HAP-1 (cell line): Measurements from ENCODE around the gene GUCY2D.

Experiments used
- DNase-seq, 2 experiments: peaks; one replicate each; pipeline ENCODE4 v3.0.0-alpha.2; 2016 to 2020; ENCODE audit warnings: low spot score in 2 of 2
- H3K27me3 ChIP-seq: fragments of 250-450 bp; sonication (Bioruptor Pico); 2 replicates; pipeline ENCODE4 v1.5.1; 2020; ENCODE audit warnings: low read depth, mild to moderate bottlenecking, moderate library complexity
- H3K36me3 ChIP-seq: fragments of 250-450 bp; sonication (Bioruptor Pico); replicated peaks from 2 replicates; pipeline ENCODE4 v1.5.1; 2020; ENCODE audit warnings: mild to moderate bottlenecking
- H3K4me1 ChIP-seq: fragments of 250-450 bp; sonication (Bioruptor Pico); 2 replicates; pipeline ENCODE4 v1.5.1; 2020; ENCODE audit warnings: mild to moderate bottlenecking
- H3K4me3 ChIP-seq: fragments of 250-450 bp; sonication (Bioruptor Pico); 2 replicates; pipeline ENCODE4 v1.5.1; 2020; ENCODE audit warnings: mild to moderate bottlenecking, moderate library complexity
- H3K9me3 ChIP-seq: fragments of 250-450 bp; sonication (Bioruptor Pico); 2 replicates; pipeline ENCODE4 v1.5.1; 2020; ENCODE audit warnings: mild to moderate bottlenecking, moderate library complexity
- in situ Hi-C: fragments of 300-500 bp; cut with MboI; formaldehyde crosslinking; loops from 3 replicates; pipeline ENCODE4 v1.14.3; 2020; ENCODE audit warnings: low sequenced_read_pairs, inconsistent platforms, mixed read lengths

GUCY2D gene

GRCh38 chr17:8002721-8003593, 542 bp downstream of the GUCY2D start:
- Histone ChIP-seq H3K4me3 (no peak overlapping the region), H3K9me3 (no peaks in the 10 kb centered on the region), H3K36me3 (no peaks in the 10 kb centered on the region), H3K27me3 (no peaks in the 10 kb centered on the region), H3K4me1 (no peaks in the 10 kb centered on the region)
- in situ Hi-C loops = no loop called here
- no peak for DNase-seq

GRCh38 chr17:8003594-8004181, 1.3 kb downstream of the GUCY2D start:
- no peaks in the 10 kb centered on the region for H3K4me1 ChIP-seq
- H3K4me3 ChIP-seq = no peak overlapping the region
- H3K36me3 ChIP-seq = no peaks in the 10 kb centered on the region
- DNase-seq = no peak
- no peaks in the 10 kb centered on the region for H3K9me3 ChIP-seq
- in situ Hi-C loops = no loop called here
- no peaks in the 10 kb centered on the region for H3K27me3 ChIP-seq

GRCh38 chr17:8004899-8005298, 2.5 kb downstream of the GUCY2D start:
- H3K9me3 ChIP-seq = no peaks in the 10 kb centered on the region
- no peaks in the 10 kb centered on the region for H3K27me3 ChIP-seq
- H3K36me3 ChIP-seq = no peaks in the 10 kb centered on the region
- in situ Hi-C loops = no loop called here
- no peak for DNase-seq
- no peak overlapping the region for H3K4me3 ChIP-seq
- no peaks in the 10 kb centered on the region for H3K4me1 ChIP-seq

DNA sequence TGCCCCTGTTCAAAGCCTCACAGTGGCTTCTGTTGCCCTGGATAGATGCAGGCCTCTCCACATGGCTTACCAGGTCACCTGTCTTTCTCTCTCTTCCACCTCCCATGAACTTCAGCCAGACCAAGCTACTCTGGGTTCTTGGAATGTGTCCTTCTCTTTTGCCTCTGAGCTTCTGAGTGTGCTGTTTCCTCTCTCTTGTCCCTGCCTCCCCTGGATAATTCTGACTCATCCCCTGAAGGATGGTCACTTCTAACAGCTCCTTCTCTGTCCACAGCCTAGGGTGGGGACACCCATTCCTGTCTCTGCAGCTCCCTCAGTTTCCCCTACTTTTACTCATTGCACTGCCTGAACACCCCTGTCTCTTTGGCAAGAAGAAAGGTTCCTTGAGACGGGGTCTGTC, 2.9 kb downstream of the GUCY2D start:
- no peaks in the 10 kb centered on the region for H3K36me3 ChIP-seq
- H3K9me3 ChIP-seq = no peaks in the 10 kb centered on the region
- H3K4me1 ChIP-seq = no peaks in the 10 kb centered on the region
- no peaks in the 10 kb centered on the region for H3K27me3 ChIP-seq
- no peak for DNase-seq
- H3K4me3 ChIP-seq = no peak overlapping the region
- in situ Hi-C loops = no loop called here

DNA sequence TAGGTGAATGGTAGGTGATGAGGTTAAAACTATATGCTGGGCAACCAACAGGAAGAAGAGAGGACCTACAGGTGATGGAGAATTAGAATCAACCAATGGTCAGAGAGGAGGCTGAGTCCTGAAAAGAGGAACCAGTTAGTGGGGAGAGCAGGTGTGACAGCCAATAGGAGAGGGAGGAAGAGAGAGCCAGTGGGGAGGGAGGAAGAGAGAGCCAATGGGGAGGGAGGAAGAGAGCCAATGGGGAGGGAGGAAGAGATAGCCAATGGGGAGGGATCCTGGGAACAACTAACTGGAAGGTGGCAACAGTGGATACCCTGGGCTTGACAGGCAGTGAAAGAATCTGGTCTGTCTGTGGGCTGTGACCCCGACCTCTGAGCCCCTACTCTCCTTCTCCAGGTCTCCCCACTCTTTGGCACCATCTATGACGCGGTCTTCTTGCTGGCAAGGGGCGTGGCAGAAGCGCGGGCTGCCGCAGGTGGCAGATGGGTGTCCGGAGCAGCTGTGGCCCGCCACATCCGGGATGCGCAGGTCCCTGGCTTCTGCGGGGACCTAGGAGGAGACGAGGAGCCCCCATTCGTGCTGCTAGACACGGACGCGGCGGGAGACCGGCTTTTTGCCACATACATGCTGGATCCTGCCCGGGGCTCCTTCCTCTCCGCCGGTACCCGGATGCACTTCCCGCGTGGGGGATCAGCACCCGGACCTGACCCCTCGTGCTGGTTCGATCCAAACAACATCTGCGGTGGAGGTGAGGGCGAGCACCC, 3.7 kb downstream of the GUCY2D start:
- Histone ChIP-seq H3K4me3 (no peak overlapping the region), H3K36me3 (no peaks in the 10 kb centered on the region), H3K27me3 (no peaks in the 10 kb centered on the region), H3K4me1 (no peaks in the 10 kb centered on the region), H3K9me3 (no peaks in the 10 kb centered on the region)
- no peak for DNase-seq
- in situ Hi-C loops = no loop called here

- H3K4me1 ChIP-seq = no peaks in the 10 kb centered on the region
- in situ Hi-C loops = no loop called here
- H3K4me3 ChIP-seq = no peak overlapping the region
- H3K27me3 ChIP-seq = no peaks in the 10 kb centered on the region
- DNase-seq = no peak
- H3K9me3 ChIP-seq = no peaks in the 10 kb centered on the region
- H3K36me3 ChIP-seq = no peaks in the 10 kb centered on the region
Observed at GRCh38 chr17:8006836-8007680, 4.6 kb downstream of the GUCY2D start.

- DNase-seq = no peak
- Histone ChIP-seq H3K36me3 (no peaks in the 10 kb centered on the region), H3K4me3 (no peak overlapping the region), H3K27me3 (no peaks in the 10 kb centered on the region), H3K9me3 (no peaks in the 10 kb centered on the region), H3K4me1 (no peaks in the 10 kb centered on the region)
- in situ Hi-C loops = no loop called here
Observed at GRCh38 chr17:8007836-8008235, 5.4 kb downstream of the GUCY2D start.

DNA sequence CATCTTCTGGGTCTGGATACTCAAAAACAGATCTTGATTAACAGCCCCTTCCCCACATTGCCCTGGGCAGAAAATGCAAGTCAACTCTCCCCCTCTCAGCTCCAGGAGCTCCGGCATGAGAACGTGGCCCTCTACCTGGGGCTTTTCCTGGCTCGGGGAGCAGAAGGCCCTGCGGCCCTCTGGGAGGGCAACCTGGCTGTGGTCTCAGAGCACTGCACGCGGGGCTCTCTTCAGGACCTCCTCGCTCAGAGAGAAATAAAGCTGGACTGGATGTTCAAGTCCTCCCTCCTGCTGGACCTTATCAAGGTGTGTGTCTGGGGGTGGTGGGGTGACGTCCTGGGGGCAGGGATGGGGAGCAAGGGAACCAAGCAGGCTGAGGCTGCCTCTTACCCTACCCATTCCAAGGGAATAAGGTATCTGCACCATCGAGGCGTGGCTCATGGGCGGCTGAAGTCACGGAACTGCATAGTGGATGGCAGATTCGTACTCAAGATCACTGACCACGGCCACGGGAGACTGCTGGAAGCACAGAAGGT, 9.7 kb downstream of the GUCY2D start:
- H3K27me3 ChIP-seq = no peaks in the 10 kb centered on the region
- H3K9me3 ChIP-seq = no peaks in the 10 kb centered on the region
- no peak overlapping the region for H3K4me3 ChIP-seq
- no peaks in the 10 kb centered on the region for H3K36me3 ChIP-seq
- in situ Hi-C loops = no loop called here
- no peak for DNase-seq
- peaks cover 9% of the 10 kb centered on the region for H3K4me1 ChIP-seq

GRCh38 chr17:8012996-8013640, 10.7 kb downstream of the GUCY2D start:
- Histone ChIP-seq H3K4me3 (no peak overlapping the region), H3K27me3 (no peaks in the 10 kb centered on the region), H3K4me1 (peaks cover 9% of the 10 kb centered on the region), H3K36me3 (no peaks in the 10 kb centered on the region), H3K9me3 (no peaks in the 10 kb centered on the region)
- no peak for DNase-seq
- in situ Hi-C loops = no loop called here

- no peak for DNase-seq
- in situ Hi-C loops = no loop called here
- no peaks in the 10 kb centered on the region for H3K9me3 ChIP-seq
- H3K4me1 ChIP-seq = peaks cover 9% of the 10 kb centered on the region
- no peaks in the 10 kb centered on the region for H3K36me3 ChIP-seq
- H3K4me3 ChIP-seq = no peak overlapping the region
- H3K27me3 ChIP-seq = no peaks in the 10 kb centered on the region
Observed at GRCh38 chr17:8013731-8014557, 11.5 kb downstream of the GUCY2D start.

- no peaks in the 10 kb centered on the region for H3K36me3 ChIP-seq
- in situ Hi-C loops = no loop called here
- H3K4me1 ChIP-seq = peaks cover 9% of the 10 kb centered on the region
- H3K9me3 ChIP-seq = no peaks in the 10 kb centered on the region
- no peak for DNase-seq
- no peaks in the 10 kb centered on the region for H3K27me3 ChIP-seq
- H3K4me3 ChIP-seq = no peak overlapping the region
Observed at GRCh38 chr17:8014558-8014850, 12.1 kb downstream of the GUCY2D start.

DNA sequence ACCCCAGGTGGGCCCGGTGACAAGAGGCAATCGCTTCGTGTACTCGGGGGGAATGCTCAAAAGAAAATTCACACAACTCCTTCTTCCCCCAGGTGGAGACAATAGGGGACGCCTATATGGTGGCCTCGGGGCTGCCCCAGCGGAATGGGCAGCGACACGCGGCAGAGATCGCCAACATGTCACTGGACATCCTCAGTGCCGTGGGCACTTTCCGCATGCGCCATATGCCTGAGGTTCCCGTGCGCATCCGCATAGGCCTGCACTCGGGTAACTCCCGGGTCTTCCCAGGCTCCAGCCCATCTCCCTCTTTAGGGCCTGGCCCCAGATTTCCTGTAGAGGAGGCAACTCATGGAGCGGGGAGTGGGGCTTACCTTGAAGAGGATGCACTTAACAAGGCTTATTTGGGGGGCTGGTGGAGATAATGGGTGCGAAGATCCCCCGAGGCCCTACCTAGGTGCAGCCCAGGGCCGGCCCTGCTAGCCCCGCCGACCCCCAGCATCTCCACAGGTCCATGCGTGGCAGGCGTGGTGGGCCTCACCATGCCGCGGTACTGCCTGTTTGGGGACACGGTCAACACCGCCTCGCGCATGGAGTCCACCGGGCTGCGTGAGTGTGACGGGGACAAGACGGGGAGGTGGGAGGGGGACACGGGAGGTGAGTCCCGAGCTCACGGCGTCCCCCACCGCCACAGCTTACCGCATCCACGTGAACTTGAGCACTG, 13.0 kb downstream of the GUCY2D start:
- Histone ChIP-seq H3K9me3 (no peaks in the 10 kb centered on the region), H3K4me3 (no peak overlapping the region; the same call in 1 of the 2 replicates), H3K4me1 (peaks cover 9% of the 10 kb centered on the region), H3K36me3 (no peaks in the 10 kb centered on the region), H3K27me3 (no peaks in the 10 kb centered on the region)
- DNase-seq = no peak
- in situ Hi-C loops = no loop called here
